GM19395 (cell line): ENCODE measurements around the gene LARP4.
"Not testable (repeated sequence)": the region's sequence is repeated elsewhere in the genome, so short reads cannot be mapped to it uniquely, and the experiment has no call there.

Experiments used
- ATAC-seq: cut with Tn5 transposase; IDR thresholded peaks from one replicate; pipeline ENCODE4 v1.9.1; 2021; ENCODE audit warnings: mild to moderate bottlenecking, moderate library complexity; ENCODE audit not compliant: unreplicated experiment

LARP4 gene

GRCh38 chr12:50400104-50400637 is 514 bp upstream of the LARP4 start:
- ATAC-seq: no peak

- peak; percentile 9 for ATAC-seq
These were observed 906 bp downstream of the LARP4 start for GRCh38 chr12:50401500-50402081.

GRCh38 chr12:50402264-50403000 is 1.7 kb downstream of the LARP4 start:
- no peak for ATAC-seq

- ATAC-seq: no peak
These were observed 2.3 kb downstream of the LARP4 start for GRCh38 chr12:50403001-50403440.

- ATAC-seq: no peak
These were observed 3.6 kb downstream of the LARP4 start for GRCh38 chr12:50404307-50404706.

- no peak for ATAC-seq
These were observed 10.5 kb downstream of the LARP4 start for GRCh38 chr12:50411051-50411660.

GRCh38 chr12:50415899-50416479 is 15.3 kb downstream of the LARP4 start:
- ATAC-seq: no peak

- ATAC-seq: no peak
These were observed 18.6 kb downstream of the LARP4 start for GRCh38 chr12:50419112-50419909.

- not testable (repeated sequence) for ATAC-seq
These were observed 22.2 kb downstream of the LARP4 start for GRCh38 chr12:50422855-50423254.

- not testable (repeated sequence) for ATAC-seq
These were observed 22.7 kb downstream of the LARP4 start for GRCh38 chr12:50423342-50423741.

GRCh38 chr12:50425589-50426258 is 25.0 kb downstream of the LARP4 start:
- ATAC-seq: no peak

- not testable (repeated sequence) for ATAC-seq
These were observed 31.0 kb downstream of the LARP4 start for GRCh38 chr12:50431656-50432055.

GRCh38 chr12:50440288-50440687 is 39.6 kb downstream of the LARP4 start:
- no peak for ATAC-seq

GRCh38 chr12:50441763-50442162 is 41.1 kb downstream of the LARP4 start:
- ATAC-seq: no peak

GRCh38 chr12:50442178-50442908 is 41.7 kb downstream of the LARP4 start:
- ATAC-seq: no peak

GRCh38 chr12:50449671-50450070 is 49.0 kb downstream of the LARP4 start:
- not testable (repeated sequence) for ATAC-seq

GRCh38 chr12:50452795-50453194 is 52.1 kb downstream of the LARP4 start:
- ATAC-seq: no peak

- no peak for ATAC-seq
These were observed 53.2 kb downstream of the LARP4 start for GRCh38 chr12:50453872-50454271.

- ATAC-seq: no peak
These were observed 57.9 kb downstream of the LARP4 start for GRCh38 chr12:50458606-50459005.
